ENCODE results near the gene GIT2.

GRCh38 chr12:109972821-109973220 is 23.3 kb downstream of the GIT2 start:
- TF ChIP-seq JUN (CRISPR knock-in tag; IDR thresholded peaks at IDR 0.05) (no peak), CTCF (IDR thresholded peaks at IDR 0.05) (no peak)
- TF ChIP-seq, protein P1, sequence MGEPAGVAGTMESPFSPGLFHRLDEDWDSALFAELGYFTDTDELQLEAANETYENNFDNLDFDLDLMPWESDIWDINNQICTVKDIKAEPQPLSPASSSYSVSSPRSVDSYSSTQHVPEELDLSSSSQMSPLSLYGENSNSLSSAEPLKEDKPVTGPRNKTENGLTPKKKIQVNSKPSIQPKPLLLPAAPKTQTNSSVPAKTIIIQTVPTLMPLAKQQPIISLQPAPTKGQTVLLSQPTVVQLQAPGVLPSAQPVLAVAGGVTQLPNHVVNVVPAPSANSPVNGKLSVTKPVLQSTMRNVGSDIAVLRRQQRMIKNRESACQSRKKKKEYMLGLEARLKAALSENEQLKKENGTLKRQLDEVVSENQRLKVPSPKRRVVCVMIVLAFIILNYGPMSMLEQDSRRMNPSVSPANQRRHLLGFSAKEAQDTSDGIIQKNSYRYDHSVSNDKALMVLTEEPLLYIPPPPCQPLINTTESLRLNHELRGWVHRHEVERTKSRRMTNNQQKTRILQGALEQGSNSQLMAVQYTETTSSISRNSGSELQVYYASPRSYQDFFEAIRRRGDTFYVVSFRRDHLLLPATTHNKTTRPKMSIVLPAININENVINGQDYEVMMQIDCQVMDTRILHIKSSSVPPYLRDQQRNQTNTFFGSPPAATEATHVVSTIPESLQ (CRISPR knock-in tag; IDR thresholded peaks at IDR 0.05) = no peak
- TF ChIP-seq, protein P2, sequence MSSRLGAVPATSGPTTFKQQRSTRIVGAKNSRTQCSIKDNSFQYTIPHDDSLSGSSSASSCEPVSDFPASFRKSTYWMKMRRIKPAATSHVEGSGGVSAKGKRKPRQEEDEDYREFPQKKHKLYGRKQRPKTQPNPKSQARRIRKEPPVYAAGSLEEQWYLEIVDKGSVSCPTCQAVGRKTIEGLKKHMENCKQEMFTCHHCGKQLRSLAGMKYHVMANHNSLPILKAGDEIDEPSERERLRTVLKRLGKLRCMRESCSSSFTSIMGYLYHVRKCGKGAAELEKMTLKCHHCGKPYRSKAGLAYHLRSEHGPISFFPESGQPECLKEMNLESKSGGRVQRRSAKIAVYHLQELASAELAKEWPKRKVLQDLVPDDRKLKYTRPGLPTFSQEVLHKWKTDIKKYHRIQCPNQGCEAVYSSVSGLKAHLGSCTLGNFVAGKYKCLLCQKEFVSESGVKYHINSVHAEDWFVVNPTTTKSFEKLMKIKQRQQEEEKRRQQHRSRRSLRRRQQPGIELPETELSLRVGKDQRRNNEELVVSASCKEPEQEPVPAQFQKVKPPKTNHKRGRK (CRISPR knock-in tag; IDR thresholded peaks at IDR 0.05; ENCODE audit: borderline replicate concordance) = no peak

All from WTC11 (cell line).